CD4-positive, alpha-beta T cell treated with Interleukin-2 at 100 ng/mL for 4 hours (primary cell): ENCODE data around the gene SLC17A1.

Experiments
- DNase-seq: peaks from one replicate; pipeline ENCODE4 v3.0.0-alpha.2; 2020; ENCODE audit warnings: low spot score

SLC17A1 gene

DNA sequence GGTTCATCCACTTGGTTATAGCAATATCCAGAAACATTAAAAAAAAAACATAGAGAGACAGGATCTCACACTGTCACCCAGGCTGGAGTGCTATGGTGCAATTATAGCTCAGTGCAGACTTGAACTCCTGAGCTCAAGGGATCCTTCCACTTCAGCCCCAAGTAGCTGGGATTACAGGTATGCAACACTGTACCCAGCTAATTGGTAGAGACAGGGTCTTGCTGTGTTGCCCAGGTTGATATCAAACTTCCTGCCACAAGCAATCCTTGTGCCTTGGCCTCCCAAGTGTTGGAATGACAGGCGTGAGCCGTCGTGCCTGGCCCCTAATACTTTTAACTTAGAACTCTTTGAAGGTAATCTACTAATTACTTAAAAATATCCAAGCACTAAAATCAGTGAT, 818 bp upstream of the SLC17A1 start:
- no peak for DNase-seq

DNA sequence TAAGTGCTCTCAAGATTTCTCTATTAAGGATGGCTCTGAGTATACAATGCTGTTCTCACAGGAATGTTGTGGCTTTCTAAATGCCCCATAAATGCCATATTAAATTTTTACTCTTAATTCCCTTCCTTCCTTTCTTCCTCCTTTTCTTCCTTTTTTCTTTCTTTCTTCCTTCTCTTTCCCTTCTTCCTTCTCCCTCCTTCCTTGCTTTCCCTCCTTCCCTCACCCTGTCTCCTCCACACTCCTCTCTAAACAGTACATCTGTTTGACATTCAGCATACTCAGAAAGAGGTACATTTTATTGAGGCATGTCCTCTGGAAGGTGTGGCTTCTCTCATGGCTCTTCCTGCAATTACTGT, 433 bp upstream of the SLC17A1 start:
- no peak for DNase-seq

DNA sequence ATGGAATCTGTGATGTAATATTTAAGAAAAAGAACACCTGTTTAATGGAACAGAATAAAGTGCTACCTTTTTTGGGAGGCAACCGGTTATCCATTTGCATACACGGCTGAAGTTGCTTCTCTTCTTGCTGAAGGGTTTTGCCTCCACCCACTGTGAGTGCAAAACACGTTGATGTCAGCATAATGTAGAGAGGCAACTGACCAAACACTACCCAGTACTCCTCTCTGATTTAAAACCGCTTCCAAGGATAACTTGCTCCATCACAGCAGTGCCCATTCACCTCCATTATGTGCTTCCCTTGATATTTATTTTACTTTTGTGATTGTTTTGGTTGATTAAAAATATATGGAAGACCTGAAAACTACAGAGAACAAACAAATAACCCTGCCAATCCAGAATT, 1.4 kb downstream of the SLC17A1 start:
- DNase-seq, result no peak

DNA sequence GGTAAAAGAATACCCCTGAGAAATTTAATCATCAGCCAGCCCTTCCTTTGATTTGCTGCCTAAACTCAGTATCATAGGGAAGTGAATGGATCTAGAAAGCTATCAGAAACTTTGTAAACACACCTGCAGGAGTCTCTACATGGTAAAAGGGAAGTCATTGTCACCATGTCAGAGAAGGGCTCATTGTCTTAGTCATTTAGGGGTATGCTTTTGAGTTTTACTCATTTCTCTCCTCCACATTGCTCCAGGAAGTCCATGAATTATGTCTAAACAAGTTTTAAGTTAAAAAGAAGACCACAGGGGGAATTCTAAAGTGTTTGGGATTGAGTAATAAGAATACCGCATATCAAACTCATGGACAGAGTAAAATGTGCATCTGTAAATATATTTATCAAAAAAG, 2.5 kb downstream of the SLC17A1 start:
- DNase-seq, result no peak

DNA sequence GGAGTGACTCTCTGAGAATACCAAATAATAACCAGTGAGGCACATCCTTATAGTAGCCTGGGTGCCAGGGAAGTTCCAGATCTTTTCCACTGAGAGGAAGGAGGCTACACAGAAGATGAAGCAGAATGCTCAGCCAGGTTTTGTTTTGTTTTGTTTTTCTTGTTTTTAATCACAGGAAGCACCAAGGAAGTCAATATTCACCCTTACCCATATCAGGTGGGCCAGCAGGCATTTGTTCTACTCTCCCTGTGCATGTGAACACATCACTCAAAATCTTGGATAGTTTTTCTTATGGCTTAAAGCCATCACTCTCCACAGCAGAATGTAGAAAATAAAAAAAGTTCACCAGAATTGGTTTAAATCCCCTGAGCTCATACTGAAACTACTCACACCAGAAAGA, 10.5 kb downstream of the SLC17A1 start:
- DNase-seq, result no peak

DNA sequence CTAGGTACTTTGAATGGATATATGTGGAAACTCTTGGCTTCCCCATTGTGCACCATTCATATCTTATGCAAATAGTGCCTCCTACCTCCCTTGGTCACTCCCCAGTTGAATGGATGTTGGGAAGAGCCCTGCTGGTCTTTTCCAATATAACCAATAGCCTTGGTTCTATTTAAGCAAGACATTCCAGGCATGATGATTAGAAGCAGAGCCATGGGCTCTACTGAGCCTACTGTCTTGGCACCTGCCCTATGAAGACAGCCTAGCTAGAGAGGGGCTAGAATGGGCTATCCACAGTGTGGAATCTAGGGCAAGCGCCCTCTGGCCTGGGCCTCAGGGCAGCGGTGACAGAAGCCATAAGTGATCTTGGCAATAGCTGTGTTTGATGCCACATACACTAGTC, 15.6 kb downstream of the SLC17A1 start:
- DNase-seq, result no peak

DNA sequence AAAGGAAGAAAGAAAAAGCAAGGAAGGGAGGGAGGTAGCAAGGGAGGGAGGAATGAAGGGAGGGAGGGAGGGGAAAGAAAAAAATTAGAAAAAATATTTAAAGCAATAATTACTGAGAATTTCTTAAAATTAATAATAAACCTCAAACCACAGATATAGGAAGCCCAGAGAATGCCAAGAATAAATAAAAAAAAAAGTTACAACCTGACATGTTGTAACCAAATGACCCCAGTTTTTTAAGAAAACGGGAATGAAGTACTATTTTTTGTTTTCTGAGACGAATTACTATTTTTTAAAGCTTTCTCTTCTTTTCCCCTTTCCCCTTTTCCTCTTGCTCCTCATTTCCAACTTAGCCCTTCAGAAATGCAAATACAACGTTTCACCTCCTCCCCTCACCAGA, 16.7 kb downstream of the SLC17A1 start:
- no peak for DNase-seq

DNA sequence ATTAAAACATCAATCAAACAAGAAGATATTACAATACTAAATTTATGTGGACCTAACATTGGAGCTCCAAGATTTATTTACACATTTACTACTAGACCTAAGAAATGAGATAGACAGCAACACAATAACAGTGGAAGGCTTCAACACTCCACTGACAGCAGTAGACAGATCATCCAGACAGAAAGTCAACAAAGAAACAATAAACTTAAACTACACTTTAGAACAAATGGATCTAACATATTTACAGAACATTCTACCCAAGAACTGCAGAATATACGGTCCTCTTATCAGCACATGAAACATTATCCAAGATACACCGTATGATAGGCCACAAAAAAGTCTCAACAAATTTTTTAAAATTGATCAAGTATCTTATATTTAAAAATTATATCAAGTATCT, 27.0 kb downstream of the SLC17A1 start:
- DNase-seq, result no peak

DNA sequence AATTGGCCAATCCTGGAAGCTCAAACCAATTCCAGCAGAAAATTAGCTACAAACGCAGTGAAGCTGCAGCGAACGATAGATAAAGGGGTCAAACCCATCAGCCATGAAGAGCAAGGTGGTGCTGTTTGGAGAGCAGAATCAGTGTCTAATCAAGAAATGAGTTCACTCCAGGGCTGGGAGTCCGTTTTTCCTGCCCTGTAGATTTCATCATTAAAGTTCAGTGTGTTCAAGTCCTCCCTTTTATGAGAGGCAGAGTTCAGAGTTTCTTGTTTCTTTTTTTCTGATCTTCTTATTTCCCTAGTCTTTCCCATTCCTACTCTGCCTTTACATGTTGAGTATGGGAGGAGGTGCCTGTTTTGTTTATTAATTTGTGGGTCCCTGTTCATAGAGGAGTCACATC, 30.4 kb downstream of the SLC17A1 start:
- no peak for DNase-seq

DNA sequence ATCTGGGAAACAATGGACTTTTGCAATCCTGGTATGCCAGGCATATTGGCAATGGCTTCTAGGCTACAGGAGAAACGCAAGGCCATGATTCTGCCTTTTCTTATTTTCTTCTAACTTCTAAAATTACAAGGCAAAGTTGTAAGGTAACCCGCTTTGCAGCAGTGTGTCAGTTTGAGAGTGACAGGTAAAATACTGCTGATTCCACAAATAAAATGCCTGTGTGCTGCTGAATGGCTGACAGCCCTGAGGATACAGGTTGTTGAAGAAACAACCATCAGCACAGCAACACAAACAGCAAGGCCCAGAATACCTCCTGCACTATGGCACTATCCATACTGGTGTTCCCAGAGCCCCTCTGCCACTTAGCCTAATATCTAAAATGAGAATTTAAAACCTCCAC, 37.1 kb downstream of the SLC17A1 start:
- no peak for DNase-seq

DNA sequence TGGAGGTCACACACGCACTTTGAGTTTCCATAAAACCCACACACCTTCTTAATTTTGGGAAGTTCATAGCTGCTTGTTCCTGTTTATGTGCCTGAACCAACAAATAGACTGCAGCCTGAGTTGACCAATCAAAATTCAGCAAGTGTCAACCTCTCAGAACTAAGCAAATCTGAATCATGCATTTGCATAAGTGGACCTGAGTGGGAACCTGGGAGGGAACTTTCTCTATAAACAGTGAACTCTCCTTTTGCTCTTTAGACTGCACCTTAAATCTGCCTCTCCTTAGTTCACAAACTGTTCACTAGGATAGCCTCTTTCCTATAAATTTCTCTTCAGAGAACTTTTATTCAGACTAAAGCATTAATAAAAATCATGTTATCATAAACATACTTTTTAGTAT, 37.9 kb downstream of the SLC17A1 start:
- no peak for DNase-seq

DNA sequence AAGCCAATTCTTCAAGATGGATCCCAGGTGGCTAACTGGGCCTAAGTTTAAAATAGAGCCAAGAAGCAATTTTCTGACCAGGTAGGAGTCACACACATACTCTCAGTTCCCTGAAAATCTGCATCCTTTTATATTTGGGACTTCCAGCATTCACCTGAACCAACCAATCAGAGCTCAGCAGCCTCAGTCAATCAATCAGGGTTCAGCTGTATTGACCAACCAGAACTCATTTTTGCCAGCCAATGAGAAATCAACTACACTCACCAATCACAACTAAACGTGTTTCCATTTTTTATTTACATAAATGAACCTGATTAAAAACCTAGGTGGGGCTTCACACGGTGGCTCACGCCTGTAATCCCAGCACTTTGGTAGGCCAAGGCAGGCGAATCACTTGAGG, 39.8 kb downstream of the SLC17A1 start:
- DNase-seq, result no peak

DNA sequence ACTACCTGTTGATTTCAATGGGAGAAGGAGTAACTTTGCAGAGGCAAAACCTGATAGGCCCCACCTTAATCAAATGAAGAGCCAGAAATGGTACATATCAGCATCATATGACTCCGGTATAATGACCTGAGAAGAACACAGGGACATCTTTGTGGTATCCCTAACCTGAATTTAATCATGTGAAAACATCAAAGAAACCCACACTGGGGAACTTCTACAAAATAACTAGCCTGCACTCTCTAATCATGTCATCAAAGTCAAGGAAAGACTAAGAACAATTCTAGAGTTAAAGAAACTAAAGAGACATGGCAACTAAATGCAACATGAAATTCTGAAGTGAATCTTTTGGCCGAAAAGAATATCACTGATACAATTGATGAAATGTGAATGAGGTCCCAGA, 42.4 kb downstream of the SLC17A1 start:
- no peak for DNase-seq

DNA sequence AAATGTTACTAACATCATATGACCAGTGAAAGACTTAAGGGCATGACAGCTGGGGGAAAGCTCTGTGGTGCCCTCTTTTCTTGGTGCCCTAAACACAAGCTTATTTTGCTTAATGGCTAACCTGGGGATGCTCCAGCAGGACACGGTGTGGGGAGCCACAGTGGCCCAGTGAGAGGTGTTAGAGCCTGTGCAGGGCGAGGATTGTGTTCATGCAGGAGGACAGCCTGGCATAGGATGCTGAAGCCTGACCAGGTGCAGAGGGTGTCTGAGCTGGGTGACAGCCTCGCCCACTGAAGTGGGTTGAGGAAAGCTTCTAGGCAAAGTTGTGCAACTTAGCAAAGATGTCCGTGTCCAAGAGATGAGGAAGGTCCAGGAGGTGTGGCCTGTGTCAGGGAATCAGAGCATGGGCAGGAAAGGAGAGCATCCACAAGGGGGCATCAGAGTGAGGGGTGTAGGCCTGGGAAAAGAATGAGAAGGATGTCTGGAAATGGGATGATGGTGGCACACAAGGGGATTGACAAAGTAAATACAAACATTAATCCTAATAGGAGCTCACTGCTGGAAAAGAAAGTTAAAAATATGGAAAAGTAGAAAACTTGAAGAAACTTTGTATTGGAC, 43.4 kb downstream of the SLC17A1 start:
- DNase-seq, result peak; percentile 22

DNA sequence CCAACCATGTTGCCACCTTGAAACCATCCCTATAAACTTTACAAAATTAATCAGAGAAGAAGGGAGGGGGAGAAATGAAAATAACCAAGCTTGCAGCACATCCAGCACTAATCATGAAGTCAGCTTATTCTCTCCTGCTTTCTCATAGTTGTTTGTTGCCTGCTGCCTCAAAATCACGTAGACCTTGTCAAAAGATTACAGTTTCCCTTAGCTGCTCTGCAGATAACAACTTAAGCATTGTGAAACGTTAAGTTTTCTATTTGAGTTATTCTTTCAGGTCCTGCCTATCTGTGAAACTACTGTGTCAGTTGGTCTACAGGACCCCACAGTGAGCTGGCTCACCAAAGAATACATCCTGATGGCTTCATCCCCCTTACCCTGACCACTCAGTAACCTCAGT, 44.4 kb downstream of the SLC17A1 start:
- no peak for DNase-seq

DNA sequence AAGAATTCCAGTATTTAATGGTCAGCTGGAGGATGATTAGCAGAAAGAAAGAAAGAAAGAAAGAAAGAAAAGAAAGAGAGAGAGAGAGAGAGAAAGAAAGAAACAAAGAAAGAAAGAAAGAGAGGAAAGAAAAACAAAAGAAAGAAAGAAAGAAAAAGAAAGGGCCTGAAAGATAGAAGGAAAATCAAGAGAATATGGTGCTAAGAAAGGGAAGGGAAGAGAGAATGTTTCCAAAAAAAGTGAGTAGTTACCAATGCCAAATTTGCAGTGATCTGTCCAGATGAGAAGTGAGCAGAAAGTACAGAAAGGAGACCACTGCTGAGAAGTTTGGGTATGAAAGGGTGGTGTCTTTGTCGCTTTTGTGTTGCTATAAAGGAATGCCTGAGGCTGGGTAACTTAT, 50.7 kb downstream of the SLC17A1 start:
- no peak for DNase-seq

DNA sequence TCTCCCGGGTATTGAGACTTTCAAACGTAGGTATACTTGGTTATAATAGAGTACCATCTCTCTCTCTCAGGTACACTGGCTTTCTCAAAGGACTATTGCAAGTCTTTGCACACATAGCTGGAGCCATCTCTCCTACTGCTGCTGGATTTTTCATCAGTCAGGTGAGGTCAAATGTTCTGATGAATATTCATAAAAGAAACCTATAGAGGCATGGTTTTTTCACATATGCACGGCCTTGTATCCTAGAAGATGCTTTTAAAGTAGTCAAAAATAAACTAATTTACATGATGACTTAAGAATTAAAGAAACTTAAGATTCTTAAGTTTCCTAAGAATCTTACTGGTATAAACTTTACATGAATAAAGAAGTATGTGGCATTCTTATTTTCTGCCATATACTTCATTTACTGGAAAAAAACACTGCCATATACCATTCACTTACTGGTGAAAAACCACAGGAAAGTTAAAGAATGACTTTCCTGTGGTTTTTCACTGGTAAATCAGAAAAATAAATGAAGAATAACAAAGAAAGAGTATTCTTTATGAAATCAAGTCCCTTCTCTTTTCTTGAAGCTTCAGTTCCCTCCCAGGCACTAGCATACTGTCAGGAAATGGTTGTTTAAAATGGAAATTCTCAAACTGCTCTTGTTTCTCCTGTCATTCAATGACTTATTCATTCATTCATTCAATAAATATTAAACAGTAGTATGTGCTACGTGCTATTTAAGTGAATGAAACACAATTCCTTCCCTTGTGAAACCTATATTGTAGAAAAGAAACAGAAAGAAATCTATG, 53.8 kb downstream of the SLC17A1 start:
- DNase-seq, result no peak

DNA sequence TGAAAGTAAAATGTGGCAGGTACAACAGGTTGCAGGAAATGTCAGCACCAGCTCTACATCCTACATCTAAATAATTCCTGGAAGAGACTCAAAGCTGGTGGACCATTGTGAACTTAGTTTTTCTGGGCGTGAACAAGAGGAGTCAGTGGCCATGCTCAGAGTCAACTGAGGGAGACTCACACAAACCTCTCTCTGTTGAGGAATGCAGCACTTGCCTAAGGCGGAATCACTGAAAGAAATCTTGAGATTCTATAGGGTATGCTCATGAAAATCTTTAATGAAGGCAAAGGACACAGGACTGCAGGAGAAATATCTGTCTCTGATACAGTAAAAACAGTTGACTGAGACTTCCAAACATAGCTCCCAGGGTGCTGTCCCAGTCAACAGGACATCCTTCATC, 54.8 kb downstream of the SLC17A1 start:
- DNase-seq, result no peak

DNA sequence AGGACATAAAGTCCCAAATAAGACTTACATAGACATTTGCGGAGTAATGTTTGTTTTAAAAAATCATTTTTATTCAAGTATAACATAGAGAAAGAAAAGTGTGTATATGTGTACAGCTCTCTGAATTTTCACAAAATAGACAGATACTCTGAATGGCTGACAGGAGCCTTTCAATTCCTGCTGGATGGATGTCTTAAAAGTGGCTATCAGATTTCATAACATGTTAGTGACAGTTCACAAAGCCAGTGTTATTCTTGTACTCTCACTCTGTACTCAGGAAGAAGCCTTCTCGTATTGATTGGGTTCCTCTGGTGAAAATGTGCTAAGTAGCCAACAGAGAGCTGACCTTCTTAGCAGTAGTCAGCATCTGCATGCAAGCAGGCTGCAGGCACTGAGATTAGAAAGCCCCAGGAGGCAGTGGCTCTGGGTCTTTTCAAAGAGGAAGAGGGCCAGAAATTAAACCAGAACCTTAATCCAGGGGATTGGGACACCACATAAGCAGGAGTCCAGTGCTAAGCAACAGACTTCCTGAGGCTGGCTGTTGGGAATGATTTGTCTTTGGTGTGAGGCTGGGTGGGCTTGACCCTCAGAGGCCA, 57.6 kb downstream of the SLC17A1 start:
- DNase-seq, result no peak

DNA sequence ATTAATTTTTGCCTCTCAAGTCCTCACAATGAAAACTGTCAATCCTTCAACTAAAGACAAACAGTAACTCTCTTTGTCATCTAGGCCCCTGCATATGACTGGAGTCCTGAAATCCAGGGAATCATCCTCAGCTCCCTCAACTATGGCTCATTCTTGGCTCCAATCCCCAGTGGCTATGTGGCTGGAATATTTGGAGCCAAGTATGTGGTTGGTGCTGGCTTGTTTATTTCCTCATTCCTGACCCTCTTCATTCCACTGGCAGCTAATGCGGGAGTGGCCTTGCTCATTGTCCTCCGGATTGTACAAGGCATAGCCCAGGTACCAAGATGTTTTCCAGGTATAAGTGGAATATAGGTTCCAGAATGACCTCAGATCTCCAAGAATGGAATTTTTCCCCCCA, 61.9 kb downstream of the SLC17A1 start:
- no peak for DNase-seq

DNA sequence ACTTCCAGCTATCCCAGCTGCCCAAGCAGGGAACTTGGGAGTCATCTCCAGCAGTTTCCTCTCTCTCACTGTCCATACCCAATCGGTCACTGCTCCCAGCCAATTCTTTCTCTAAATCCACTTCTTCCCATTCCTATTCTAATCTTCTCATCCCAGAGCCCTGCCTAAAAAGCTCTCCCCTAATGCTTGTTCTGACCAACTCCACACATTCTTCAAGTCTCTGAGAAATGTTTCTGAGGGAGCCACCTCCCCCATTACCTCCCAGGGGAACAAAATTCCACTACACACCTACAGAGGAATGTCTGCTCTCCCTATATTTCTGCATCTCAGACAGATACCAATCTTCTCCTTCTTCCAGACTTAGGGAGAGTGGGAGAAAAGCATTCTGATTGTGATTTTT, 63.3 kb downstream of the SLC17A1 start:
- DNase-seq, result no peak

DNA sequence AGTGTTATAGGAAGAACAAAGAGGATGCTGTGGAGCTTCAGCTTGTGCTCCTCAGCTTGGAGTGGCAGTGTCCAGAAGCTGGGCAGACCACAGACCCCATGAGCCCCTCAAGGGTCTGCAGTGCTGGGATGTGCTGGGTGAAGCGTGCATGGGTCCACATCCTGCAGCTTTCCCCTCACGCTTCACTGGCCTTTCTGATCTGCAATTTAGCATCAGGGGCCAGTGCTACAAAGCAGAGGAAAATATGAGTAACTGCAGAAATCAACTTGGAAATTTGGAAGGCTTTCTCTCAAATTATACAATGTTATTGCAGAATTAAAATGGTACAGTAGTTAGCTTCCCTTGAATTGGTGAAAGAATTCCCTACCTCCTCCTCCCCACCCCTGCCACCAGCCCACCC, 67.2 kb downstream of the SLC17A1 start:
- DNase-seq, result no peak

DNA sequence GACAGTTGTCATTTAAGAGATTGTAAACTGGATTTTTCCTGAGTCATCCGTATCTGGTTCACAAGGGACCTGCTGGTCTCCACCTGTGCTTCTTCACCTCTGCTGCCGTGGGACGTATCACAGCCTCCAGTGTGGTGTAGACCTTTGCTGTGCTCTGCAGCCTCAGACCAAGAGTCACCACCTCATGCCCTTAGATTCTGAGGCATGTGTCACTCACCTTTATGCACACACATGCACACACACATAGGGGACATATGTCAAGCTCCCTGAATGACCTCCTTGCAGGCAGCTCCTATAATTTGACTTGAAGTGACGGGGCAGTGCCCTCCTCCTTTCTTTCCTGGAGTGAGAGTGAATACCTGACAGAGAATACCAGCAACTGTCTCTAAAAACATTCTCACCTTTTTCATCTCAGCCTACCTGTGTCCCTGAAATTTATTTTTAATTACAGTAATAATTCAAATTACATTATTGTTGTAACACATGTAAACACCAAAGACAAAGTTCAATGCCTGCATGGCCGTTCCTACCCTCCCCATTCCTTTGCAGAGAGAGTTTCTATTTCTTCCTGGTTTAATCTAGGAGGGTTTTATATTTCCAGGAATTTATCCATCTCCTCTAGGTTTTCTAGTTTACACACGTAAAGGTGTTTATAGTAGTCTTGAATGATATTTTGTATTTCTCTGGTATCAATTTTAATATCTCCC, 73.8 kb downstream of the SLC17A1 start:
- DNase-seq, result no peak
